Astrocyte of the spinal cord (primary cell): ENCODE data around the gene DNAJC15.

Experiments
- DNase-seq: peaks from one replicate; pipeline ENCODE4 v3.0.0; 2011; ENCODE audit warnings: low read depth, low spot score
- H3K4me3 ChIP-seq: 2 replicates; pipeline ENCODE4 v1.5.1; 2011; ENCODE audit warnings: low read depth, mild to moderate bottlenecking, low read length, moderate library complexity
- CTCF ChIP-seq: IDR thresholded peaks from 2 replicates; pipeline ENCODE4 v1.5.1; 2012; ENCODE audit warnings: low read depth, mild to moderate bottlenecking, low read length, inconsistent platforms
- in situ Hi-C: cut with HindIII; loops from 2 replicates; pipeline ENCODE4 v1.10.0; 2017; ENCODE audit warnings: low sequenced_read_pairs

Gene DNAJC15

GRCh38 chr13:43158516-43158915 is 135.1 kb downstream of the DNAJC15 start:
- in situ Hi-C loops = no loop called here
- no peak for TF ChIP-seq CTCF
- no peak overlapping the region for H3K4me3 ChIP-seq
- no peak for DNase-seq

- TF ChIP-seq CTCF = peak; percentile 38
- peak; percentile 62 for DNase-seq
- H3K4me3 ChIP-seq = no peak overlapping the region
- in situ Hi-C loops = no loop called here
These were observed 135.7 kb downstream of the DNAJC15 start for GRCh38 chr13:43159026-43159461.
